ENCODE results near the gene LAMC1. TPM values are rescaled to one million over a fixed set of nuclear protein-coding genes. Genes with fewer than 3 reads are reported as not detected.

LAMC1 gene
- polyA plus RNA-seq, 2 donors = 7.0 to 17.6 TPM

DNA sequence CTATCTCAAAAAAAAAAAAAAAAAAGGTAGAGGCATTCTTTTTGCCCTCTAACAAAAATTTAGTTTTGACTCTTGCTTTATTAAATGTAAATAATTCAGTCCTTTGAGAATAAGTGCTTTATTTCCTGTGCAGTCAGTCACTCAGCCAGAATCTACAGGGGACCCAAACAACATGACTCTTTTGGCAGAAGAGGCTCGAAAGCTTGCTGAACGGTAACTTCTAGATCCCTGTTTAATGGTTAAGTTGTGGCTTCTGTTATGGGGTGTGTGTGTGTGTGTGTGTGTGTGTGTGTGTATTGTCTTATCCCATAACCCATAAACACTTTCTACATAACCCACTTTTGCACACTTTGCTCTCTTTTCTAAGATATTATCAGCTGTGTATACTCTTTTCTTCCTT lies 107.9 kb downstream of the LAMC1 start:
- no peak overlapping the region for H3K4me3 ChIP-seq (ENCODE audit: low read depth in 1 of 2, low read length in 2 of 2)
- H3K27ac ChIP-seq (ENCODE audit: low read depth in 2 of 2, low read length in 1 of 2) = no peak overlapping the region
- no peaks in the 10 kb centered on the region for H3K27me3 ChIP-seq (ENCODE audit: control insufficient read depth in 1 of 2, insufficient read depth in 2 of 2, low read length in 2 of 2)
- H3K4me1 ChIP-seq (ENCODE audit: control insufficient read depth in 2 of 2, insufficient read depth in 2 of 2, low read length in 1 of 2) = peaks cover 0 to 2% of the 10 kb centered on the region in 2 donors
- WGBS, 2 donors = 68 to 83% methylated on average over 2 of the region's 2 CpGs
- peaks cover 0 to 11% of the 10 kb centered on the region in 2 donors for H3K36me3 ChIP-seq (ENCODE audit: control insufficient read depth in 2 of 2, insufficient read depth in 2 of 2, low read length in 1 of 2)
- no peaks in the 10 kb centered on the region for H3K9me3 ChIP-seq (ENCODE audit: control insufficient read depth in 2 of 2, insufficient read depth in 1 of 2, low read depth in 1 of 2, low read length in 1 of 2)

DNA sequence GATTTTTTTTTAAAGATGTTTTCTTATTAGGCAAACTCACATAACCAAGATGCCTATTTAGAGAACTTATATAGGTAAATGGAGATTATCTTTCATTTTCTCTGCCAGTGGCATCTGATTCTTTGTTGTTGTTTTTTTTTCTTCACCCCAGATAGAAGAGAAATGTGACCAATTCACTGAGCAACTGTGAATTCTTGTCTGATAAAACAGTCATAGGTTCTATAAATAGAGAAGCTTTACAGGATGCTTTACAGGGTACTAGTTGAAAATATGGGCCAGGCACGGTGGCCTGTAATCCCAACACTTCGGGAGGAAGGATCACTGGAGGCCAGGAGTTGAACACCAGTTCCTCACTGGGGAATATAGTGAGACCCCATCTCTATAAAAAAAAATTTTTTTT lies 112.1 kb downstream of the LAMC1 start:
- Histone ChIP-seq H3K27me3 (ENCODE audit: control insufficient read depth in 1 of 2, insufficient read depth in 2 of 2, low read length in 2 of 2) (no peaks in the 10 kb centered on the region), H3K36me3 (ENCODE audit: control insufficient read depth in 2 of 2, insufficient read depth in 2 of 2, low read length in 1 of 2) (peaks cover 0 to 6% of the 10 kb centered on the region in 2 donors), H3K9me3 (ENCODE audit: control insufficient read depth in 2 of 2, insufficient read depth in 1 of 2, low read depth in 1 of 2, low read length in 1 of 2) (no peaks in the 10 kb centered on the region), H3K4me3 (ENCODE audit: low read depth in 1 of 2, low read length in 2 of 2) (no peak overlapping the region), H3K4me1 (ENCODE audit: control insufficient read depth in 2 of 2, insufficient read depth in 2 of 2, low read length in 1 of 2) (peaks cover 0 to 2% of the 10 kb centered on the region in 2 donors), H3K27ac (ENCODE audit: low read depth in 2 of 2, low read length in 1 of 2) (no peak overlapping the region)
- 91 to 93% methylated on average over 2 of the region's 2 CpGs for WGBS, 2 donors

DNA sequence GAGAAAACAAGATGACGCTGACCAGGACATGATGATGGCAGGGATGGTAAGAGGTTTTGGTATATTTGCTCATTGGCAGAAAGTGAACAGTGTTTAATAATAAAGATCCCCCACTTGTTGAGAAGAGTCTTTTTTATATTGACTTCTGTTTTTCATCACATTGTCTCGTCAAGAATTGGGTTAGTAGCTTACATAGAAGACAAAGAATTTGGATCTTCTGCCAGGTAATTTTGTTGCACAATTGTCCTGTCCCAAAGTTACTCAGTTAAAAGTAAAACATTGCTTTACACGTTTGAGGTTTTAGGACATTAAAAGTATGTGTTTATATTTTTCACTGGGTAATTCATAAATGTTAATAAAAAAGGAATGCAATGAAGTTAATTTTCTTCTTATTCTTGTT lies 114.6 kb downstream of the LAMC1 start:
- Histone ChIP-seq H3K9me3 (ENCODE audit: control insufficient read depth in 2 of 2, insufficient read depth in 1 of 2, low read depth in 1 of 2, low read length in 1 of 2) (no peaks in the 10 kb centered on the region), H3K4me3 (ENCODE audit: low read depth in 1 of 2, low read length in 2 of 2) (no peak overlapping the region), H3K4me1 (ENCODE audit: control insufficient read depth in 2 of 2, insufficient read depth in 2 of 2, low read length in 1 of 2) (peaks cover 0 to 2% of the 10 kb centered on the region in 2 donors), H3K36me3 (ENCODE audit: control insufficient read depth in 2 of 2, insufficient read depth in 2 of 2, low read length in 1 of 2) (peaks cover 0 to 6% of the 10 kb centered on the region in 2 donors), H3K27me3 (ENCODE audit: control insufficient read depth in 1 of 2, insufficient read depth in 2 of 2, low read length in 2 of 2) (no peaks in the 10 kb centered on the region), H3K27ac (ENCODE audit: low read depth in 2 of 2, low read length in 1 of 2) (peak overlapping the region in 1 of 2 donors; percentile 33)
- 56 to 61% methylated on average over 3 of the region's 3 CpGs for WGBS, 2 donors

- Histone ChIP-seq H3K36me3 (ENCODE audit: control insufficient read depth in 2 of 2, insufficient read depth in 2 of 2, low read length in 1 of 2) (peaks cover 0 to 7% of the 10 kb centered on the region in 2 donors), H3K27me3 (ENCODE audit: control insufficient read depth in 1 of 2, insufficient read depth in 2 of 2, low read length in 2 of 2) (no peaks in the 10 kb centered on the region), H3K4me3 (ENCODE audit: low read depth in 1 of 2, low read length in 2 of 2) (no peak overlapping the region), H3K9me3 (ENCODE audit: control insufficient read depth in 2 of 2, insufficient read depth in 1 of 2, low read depth in 1 of 2, low read length in 1 of 2) (no peaks in the 10 kb centered on the region), H3K4me1 (ENCODE audit: control insufficient read depth in 2 of 2, insufficient read depth in 2 of 2, low read length in 1 of 2) (peaks cover 0 to 2% of the 10 kb centered on the region in 2 donors), H3K27ac (ENCODE audit: low read depth in 2 of 2, low read length in 1 of 2) (peak overlapping the region; percentile 31 to 71)
- 49 to 63% methylated on average over 4 of the region's 4 CpGs for WGBS, 2 donors
Observed at GRCh38 chr1:183138301-183138700, 115.1 kb downstream of the LAMC1 start.

- no peak overlapping the region for H3K4me3 ChIP-seq (ENCODE audit: low read depth in 1 of 2, low read length in 2 of 2)
- H3K36me3 ChIP-seq (ENCODE audit: control insufficient read depth in 2 of 2, insufficient read depth in 2 of 2, low read length in 1 of 2) = peaks cover 0 to 5% of the 10 kb centered on the region in 2 donors
- H3K27ac ChIP-seq (ENCODE audit: low read depth in 2 of 2, low read length in 1 of 2) = peak overlapping the region; percentile 47 to 49
- H3K27me3 ChIP-seq (ENCODE audit: control insufficient read depth in 1 of 2, insufficient read depth in 2 of 2, low read length in 2 of 2) = no peaks in the 10 kb centered on the region
- WGBS, 2 donors = 35 to 56% methylated on average over 4 of the region's 4 CpGs
- no peaks in the 10 kb centered on the region for H3K4me1 ChIP-seq (ENCODE audit: control insufficient read depth in 2 of 2, insufficient read depth in 2 of 2, low read length in 1 of 2)
- H3K9me3 ChIP-seq (ENCODE audit: control insufficient read depth in 2 of 2, insufficient read depth in 1 of 2, low read depth in 1 of 2, low read length in 1 of 2) = no peaks in the 10 kb centered on the region
Observed at GRCh38 chr1:183139281-183139942, 116.2 kb downstream of the LAMC1 start.

GRCh38 chr1:183140633-183141032 lies 117.4 kb downstream of the LAMC1 start:
- Histone ChIP-seq H3K4me3 (ENCODE audit: low read depth in 1 of 2, low read length in 2 of 2) (no peak overlapping the region), H3K27me3 (ENCODE audit: control insufficient read depth in 1 of 2, insufficient read depth in 2 of 2, low read length in 2 of 2) (no peaks in the 10 kb centered on the region), H3K36me3 (ENCODE audit: control insufficient read depth in 2 of 2, insufficient read depth in 2 of 2, low read length in 1 of 2) (peaks cover 0 to 5% of the 10 kb centered on the region in 2 donors), H3K9me3 (ENCODE audit: control insufficient read depth in 2 of 2, insufficient read depth in 1 of 2, low read depth in 1 of 2, low read length in 1 of 2) (no peaks in the 10 kb centered on the region), H3K27ac (ENCODE audit: low read depth in 2 of 2, low read length in 1 of 2) (no peak overlapping the region), H3K4me1 (ENCODE audit: control insufficient read depth in 2 of 2, insufficient read depth in 2 of 2, low read length in 1 of 2) (no peaks in the 10 kb centered on the region)

- peaks cover 0 to 2% of the 10 kb centered on the region in 2 donors for H3K36me3 ChIP-seq (ENCODE audit: control insufficient read depth in 2 of 2, insufficient read depth in 2 of 2, low read length in 1 of 2)
- H3K4me3 ChIP-seq (ENCODE audit: low read depth in 1 of 2, low read length in 2 of 2) = no peak overlapping the region
- H3K27ac ChIP-seq (ENCODE audit: low read depth in 2 of 2, low read length in 1 of 2) = peak overlapping the region in 1 of 2 donors; percentile 14
- H3K27me3 ChIP-seq (ENCODE audit: control insufficient read depth in 1 of 2, insufficient read depth in 2 of 2, low read length in 2 of 2) = no peaks in the 10 kb centered on the region
- no peaks in the 10 kb centered on the region for H3K9me3 ChIP-seq (ENCODE audit: control insufficient read depth in 2 of 2, insufficient read depth in 1 of 2, low read depth in 1 of 2, low read length in 1 of 2)
- 72% methylated on average over 2 of the region's 2 CpGs for WGBS, 2 donors
- H3K4me1 ChIP-seq (ENCODE audit: control insufficient read depth in 2 of 2, insufficient read depth in 2 of 2, low read length in 1 of 2) = no peaks in the 10 kb centered on the region
Observed at GRCh38 chr1:183142171-183142570, 119.0 kb downstream of the LAMC1 start.

DNA sequence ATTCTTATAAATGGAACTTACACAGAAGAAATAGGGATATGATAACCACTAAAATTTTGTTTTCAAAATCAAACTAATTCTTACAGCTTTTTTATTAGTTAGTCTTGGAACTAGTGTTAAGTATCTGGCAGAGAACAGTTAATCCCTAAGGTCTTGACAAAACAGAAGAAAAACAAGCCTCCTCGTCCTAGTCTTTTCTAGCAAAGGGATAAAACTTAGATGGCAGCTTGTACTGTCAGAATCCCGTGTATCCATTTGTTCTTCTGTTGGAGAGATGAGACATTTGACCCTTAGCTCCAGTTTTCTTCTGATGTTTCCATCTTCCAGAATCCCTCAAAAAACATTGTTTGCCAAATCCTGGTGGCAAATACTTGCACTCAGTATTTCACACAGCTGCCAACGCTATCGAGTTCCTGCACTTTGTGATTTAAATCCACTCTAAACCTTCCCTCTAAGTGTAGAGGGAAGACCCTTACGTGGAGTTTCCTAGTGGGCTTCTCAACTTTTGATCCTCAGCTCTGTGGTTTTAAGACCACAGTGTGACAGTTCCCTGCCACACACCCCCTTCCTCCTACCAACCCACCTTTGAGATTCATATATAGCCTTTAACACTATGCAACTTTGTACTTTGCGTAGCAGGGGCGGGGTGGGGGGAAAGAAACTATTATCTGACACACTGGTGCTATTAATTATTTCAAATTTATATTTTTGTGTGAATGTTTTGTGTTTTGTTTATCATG lies 120.5 kb downstream of the LAMC1 start:
- no peaks in the 10 kb centered on the region for H3K4me1 ChIP-seq (ENCODE audit: control insufficient read depth in 2 of 2, insufficient read depth in 2 of 2, low read length in 1 of 2)
- no peaks in the 10 kb centered on the region for H3K27me3 ChIP-seq (ENCODE audit: control insufficient read depth in 1 of 2, insufficient read depth in 2 of 2, low read length in 2 of 2)
- H3K9me3 ChIP-seq (ENCODE audit: control insufficient read depth in 2 of 2, insufficient read depth in 1 of 2, low read depth in 1 of 2, low read length in 1 of 2) = no peaks in the 10 kb centered on the region
- no peak overlapping the region for H3K4me3 ChIP-seq (ENCODE audit: low read depth in 1 of 2, low read length in 2 of 2)
- H3K36me3 ChIP-seq (ENCODE audit: control insufficient read depth in 2 of 2, insufficient read depth in 2 of 2, low read length in 1 of 2) = peaks cover 0 to 2% of the 10 kb centered on the region in 2 donors
- no peak overlapping the region for H3K27ac ChIP-seq (ENCODE audit: low read depth in 2 of 2, low read length in 1 of 2)
- 61 to 71% methylated on average over 7 of the region's 7 CpGs for WGBS, 2 donors

DNA sequence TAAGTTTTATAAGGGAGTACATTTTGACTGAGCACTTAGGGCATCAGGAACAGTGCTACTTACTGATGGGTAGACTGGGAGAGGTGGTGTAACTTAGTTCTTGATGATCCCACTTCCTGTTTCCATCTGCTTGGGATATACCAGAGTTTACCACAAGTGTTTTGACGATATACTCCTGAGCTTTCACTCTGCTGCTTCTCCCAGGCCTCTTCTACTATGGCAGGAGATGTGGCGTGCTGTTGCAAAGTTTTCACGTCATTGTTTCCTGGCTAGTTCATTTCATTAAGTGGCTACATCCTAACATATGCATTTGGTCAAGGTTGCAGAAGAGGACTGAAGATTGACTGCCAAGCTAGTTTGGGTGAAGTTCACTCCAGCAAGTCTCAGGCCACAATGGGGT lies 121.5 kb downstream of the LAMC1 start:
- H3K36me3 ChIP-seq (ENCODE audit: control insufficient read depth in 2 of 2, insufficient read depth in 2 of 2, low read length in 1 of 2) = peaks cover 0 to 2% of the 10 kb centered on the region in 2 donors
- H3K4me1 ChIP-seq (ENCODE audit: control insufficient read depth in 2 of 2, insufficient read depth in 2 of 2, low read length in 1 of 2) = peaks cover 0 to 4% of the 10 kb centered on the region in 2 donors
- peak overlapping the region in 1 of 2 donors; percentile 22 for H3K27ac ChIP-seq (ENCODE audit: low read depth in 2 of 2, low read length in 1 of 2)
- no peaks in the 10 kb centered on the region for H3K9me3 ChIP-seq (ENCODE audit: control insufficient read depth in 2 of 2, insufficient read depth in 1 of 2, low read depth in 1 of 2, low read length in 1 of 2)
- H3K27me3 ChIP-seq (ENCODE audit: control insufficient read depth in 1 of 2, insufficient read depth in 2 of 2, low read length in 2 of 2) = no peaks in the 10 kb centered on the region
- 58 to 66% methylated on average over 3 of the region's 3 CpGs for WGBS, 2 donors
- H3K4me3 ChIP-seq (ENCODE audit: low read depth in 1 of 2, low read length in 2 of 2) = no peak overlapping the region

Data from esophagus (tissue), 2 donors.